ENCODE results near the gene TP53TG3.
"Not testable (repeated sequence)": the region's sequence is repeated elsewhere in the genome, so short reads cannot be mapped to it uniquely, and the experiment has no call there.

Gene TP53TG3, protein sequence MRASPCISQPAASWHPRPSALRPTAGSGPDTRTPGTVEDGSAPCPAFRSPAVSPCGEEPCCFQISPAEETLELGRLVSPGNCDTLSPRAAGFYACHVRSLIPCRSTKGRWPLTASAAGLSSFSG

DNA sequence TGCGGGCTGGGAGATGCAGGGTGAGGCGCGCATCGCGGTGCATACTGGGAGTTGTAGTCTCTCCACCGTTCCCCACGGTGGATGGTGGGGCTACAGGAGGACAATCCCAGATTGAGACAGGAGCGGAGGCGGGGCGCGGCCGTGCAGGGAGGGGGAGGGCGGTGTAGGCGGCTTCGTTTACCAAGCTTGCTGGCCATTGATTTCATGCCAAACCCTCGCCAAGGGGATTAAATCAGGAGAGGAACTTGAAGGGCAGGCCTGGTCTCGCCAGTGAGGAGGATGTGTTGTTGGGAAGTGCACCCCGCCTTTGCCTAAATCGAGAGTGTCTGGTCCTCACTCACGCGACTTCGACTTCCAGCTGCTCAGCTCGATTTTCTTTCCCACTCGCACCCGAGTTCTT is at the start of gene TP53TG3:
Gene TP53TG3 (minus strand): TSS at position 101 of the 400 bp plus-strand sequence. CDS start 68 bp downstream, at position 33.
- not testable (repeated sequence) for DNase-seq (ENCODE audit: low spot score); FAIRE-seq

GRCh38 chr16:32650876-32651275 is 25.1 kb downstream of the TP53TG3 start:
- not testable (repeated sequence) for FAIRE-seq; DNase-seq (ENCODE audit: low spot score)

DNA sequence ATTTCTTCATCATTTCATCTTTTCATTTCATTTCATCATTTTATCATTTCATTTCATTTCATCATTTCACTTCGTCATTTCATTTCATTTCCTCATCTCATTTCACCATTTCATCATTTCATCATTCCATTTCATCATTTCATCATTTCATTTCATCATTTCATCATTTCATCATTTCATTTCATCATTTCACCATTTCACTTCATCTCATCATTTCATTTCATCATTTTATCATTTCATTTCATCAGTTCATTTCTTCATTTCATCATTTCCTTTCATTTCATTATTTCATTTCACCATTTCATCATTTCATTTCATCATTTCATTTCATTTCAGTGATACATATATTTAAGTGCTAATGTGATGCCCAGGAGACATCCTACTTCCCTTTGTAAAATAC is 28.4 kb downstream of the TP53TG3 start:
- not testable (repeated sequence) for FAIRE-seq; DNase-seq (ENCODE audit: low spot score)

DNA sequence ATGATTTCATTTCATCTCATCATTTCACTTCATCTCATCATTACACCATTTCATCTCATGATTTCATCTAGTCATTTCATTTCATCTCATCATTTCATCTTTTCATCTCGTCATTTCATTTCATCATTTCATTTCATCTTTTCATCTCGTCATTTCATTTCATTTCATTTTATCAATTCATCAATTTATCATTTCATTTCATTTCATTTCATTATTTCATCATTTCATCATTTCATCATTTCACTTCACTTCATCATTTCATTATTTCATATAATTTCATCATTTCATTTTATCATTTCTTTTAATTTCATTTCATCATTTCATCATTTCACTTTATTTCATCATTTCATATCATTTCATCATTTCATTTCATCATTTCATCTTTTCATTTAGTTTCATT is 29.2 kb downstream of the TP53TG3 start:
- peak; percentile 45 for FAIRE-seq
- DNase-seq (ENCODE audit: low spot score) = not testable (repeated sequence)

DNA sequence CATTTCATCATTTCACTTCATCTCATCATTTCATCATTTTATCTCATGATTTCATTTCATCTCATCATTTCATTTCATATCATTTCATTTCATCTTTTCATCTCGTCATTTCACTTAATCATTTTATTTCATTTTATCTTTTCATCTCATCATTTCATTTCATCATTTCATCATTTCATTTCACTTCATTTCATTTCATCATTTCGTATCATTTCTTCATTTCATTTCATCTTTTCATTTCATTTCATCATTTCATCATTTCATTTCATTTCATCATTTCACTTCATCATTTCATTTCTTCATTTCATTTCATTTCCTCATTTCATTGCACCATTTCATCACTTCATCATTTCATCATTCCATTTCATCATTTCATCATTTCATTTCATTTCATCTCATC is 29.8 kb downstream of the TP53TG3 start:
- not testable (repeated sequence) for DNase-seq (ENCODE audit: low spot score); FAIRE-seq

- FAIRE-seq = peak; percentile 35
- not testable (repeated sequence) for DNase-seq (ENCODE audit: low spot score)
Observed at GRCh38 chr16:32645278-32645908, 30.6 kb downstream of the TP53TG3 start.

DNA sequence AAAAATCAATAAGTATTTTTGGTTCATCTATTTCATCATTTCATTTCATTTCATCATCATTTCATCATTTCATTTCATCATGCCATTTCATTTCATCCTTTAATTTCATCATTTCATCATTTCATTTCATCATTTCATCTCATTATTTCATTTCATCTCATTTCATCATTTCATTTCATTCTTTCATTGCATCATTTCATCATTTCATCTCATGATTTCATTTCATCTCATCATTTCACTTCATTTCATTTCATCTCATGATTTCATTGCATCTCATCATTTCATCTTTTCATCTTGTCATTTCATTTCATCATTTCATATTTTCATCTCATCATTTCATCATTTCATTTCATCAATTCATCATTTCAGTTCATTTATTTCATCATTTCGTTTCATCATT is 31.2 kb downstream of the TP53TG3 start:
- not testable (repeated sequence) for DNase-seq (ENCODE audit: low spot score)
- FAIRE-seq = peak; percentile 7

DNA sequence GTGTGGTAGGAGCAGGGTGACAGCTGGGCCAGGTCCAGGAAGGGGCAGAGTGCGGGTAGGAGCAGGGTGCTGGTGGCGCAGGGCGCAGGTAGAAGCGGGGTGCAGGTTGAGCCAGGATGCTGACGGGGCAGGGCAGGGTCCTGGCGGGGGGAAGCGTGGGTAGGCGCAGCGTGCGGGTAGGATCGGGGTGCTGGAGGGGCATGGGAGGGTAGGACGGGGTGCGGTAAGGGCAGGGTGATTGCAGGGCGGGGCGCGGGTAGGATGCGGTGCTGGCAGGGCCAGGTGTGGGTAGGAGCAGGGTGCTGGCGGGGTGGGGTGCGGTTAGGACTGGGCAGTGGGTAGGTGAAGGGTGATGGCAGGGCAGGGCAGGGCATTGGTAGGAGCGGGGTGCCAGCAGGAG is 38.4 kb downstream of the TP53TG3 start:
- FAIRE-seq; DNase-seq (ENCODE audit: low spot score): not testable (repeated sequence)

DNA sequence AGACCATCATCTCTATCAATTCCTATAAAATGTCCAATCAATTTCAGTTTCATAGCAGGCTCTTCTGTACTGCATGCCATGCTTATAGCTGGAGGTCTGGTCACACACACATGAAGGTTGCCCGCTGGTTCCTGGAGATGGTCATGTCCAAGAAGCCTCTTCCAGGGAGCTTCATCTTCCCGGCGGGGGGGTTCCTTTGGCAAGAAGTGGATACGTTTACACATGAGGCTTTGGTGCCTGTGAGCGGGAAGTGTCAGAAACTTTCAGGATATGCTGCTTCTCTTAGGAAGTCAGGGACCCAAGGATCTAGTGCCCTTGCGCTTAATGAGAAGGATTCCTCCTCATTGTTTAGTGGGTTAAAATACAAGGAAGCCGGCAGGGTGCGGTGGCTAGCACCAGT is 43.9 kb downstream of the TP53TG3 start:
- not testable (repeated sequence) for DNase-seq (ENCODE audit: low spot score); FAIRE-seq
